Upper lobe of left lung (tissue), 6 donors: ENCODE data around the gene CTCFL. TPM values are rescaled to one million over a fixed set of nuclear protein-coding genes. Genes with fewer than 3 reads are reported as not detected.

Experiments used
- ATAC-seq, 2 donors: fragments of 200-7000 bp; cut with Tn5 transposase; one replicate each; pipeline ENCODE4 v1.9.1; 2022; ENCODE audit warnings: mild to moderate bottlenecking in 2 of 2, moderate library complexity in 2 of 2; ENCODE audit not compliant: low FRiP score in 2 of 2
- DNase-seq, 2 donors: peaks; one replicate each; pipeline ENCODE4 v3.0.0-alpha.2; 2019 to 2020
- H3K27ac ChIP-seq, 4 donors: fragments of 200-600 bp; sonication (generic); one replicate each; pipeline ENCODE4 v1.5.1; 2016 to 2019
- H3K27me3 ChIP-seq, 4 donors: fragments of 200-600 bp; sonication (generic); one replicate each; pipeline ENCODE4 v1.5.1; 2017 to 2019
- H3K36me3 ChIP-seq, 4 donors: fragments of 200-600 bp; sonication (generic); one replicate each; pipeline ENCODE4 v1.5.1; 2016 to 2019
- H3K4me1 ChIP-seq, 4 donors: fragments of 200-600 bp; sonication (generic); one replicate each; pipeline ENCODE4 v1.5.1; 2018 to 2019
- H3K4me3 ChIP-seq, 4 donors: fragments of 200-600 bp; sonication (generic); one replicate each; pipeline ENCODE4 v1.5.1; 2017 to 2019; ENCODE audit warnings: mild to moderate bottlenecking in 2 of 4, moderate library complexity in 1 of 4
- H3K9me3 ChIP-seq, 4 donors: fragments of 200-600 bp; sonication (generic); one replicate each; pipeline ENCODE4 v1.5.1; 2018 to 2019
- EP300 ChIP-seq, 4 donors: sonication (generic); formaldehyde crosslinking; IDR thresholded peaks; one replicate each; pipeline ENCODE4 v1.5.1; 2017; ENCODE audit warnings: antibody characterized with exemption in 4 of 4, control low read depth in 2 of 4
- POLR2A ChIP-seq, 4 donors: fragments of 450-650 bp; IDR thresholded peaks; one replicate each; pipeline ENCODE4 v1.5.1; 2016 to 2017; ENCODE audit warnings: antibody characterized with exemption in 4 of 4, mild to moderate bottlenecking in 2 of 4
- POLR2AphosphoS5 ChIP-seq, 2 donors: sonication (generic); formaldehyde crosslinking; IDR thresholded peaks; one replicate each; pipeline ENCODE4 v1.5.1; 2017; ENCODE audit warnings: antibody characterized with exemption in 2 of 2
- WGBS, 2 donors: methylation state at CpG; one replicate each; pipeline ENCODE4 v1.1.5; 2017 to 2018; 5-methylcytosine and 5-hydroxymethylcytosine counted together
- total RNA-seq, 6 donors: library from RNA; depleted of rRNA in 4 of 6; stranded (reverse); fragments of >200 nt in 4 of 6; gene quantifications; one replicate each; pipeline versions ENCODE4 v1.1.0 to v1.2.1, GENCODE V29; 2016 to 2021
- TF ChIP-seq, protein P1 (sequence below), 6 experiments: fragments of 450-650 bp in 4 of 6; fragments of 200-600 bp in 2 of 6; sonication (generic) in 2 of 6; IDR thresholded peaks; one replicate each; pipeline ENCODE4 v1.5.1; 2016 to 2019; ENCODE audit warnings: antibody characterized with exemption in 6 of 6
- donor health status: DM: no; HTN: no; CAD: no; lungs with moderate emphysema.
- donor health status: DM: no; HTN: yes; CAD: no; lungs with severe emphysema.

CTCFL gene
- total RNA-seq, 6 donors from 2014 or later = 0.11 to 0.17 (median 0.14) TPM; not detected in 3

- no peaks in the 10 kb centered on the region for H3K27me3 ChIP-seq
- TF ChIP-seq POLR2A (IDR thresholded peaks at IDR 0.05) (no peak), POLR2AphosphoS5 (IDR thresholded peaks at IDR 0.05) (peak; percentile 49 to 56), EP300 (IDR thresholded peaks at IDR 0.05) (peak in 2 of 4 donors; percentile 71 to 73)
- TF ChIP-seq, protein P1, sequence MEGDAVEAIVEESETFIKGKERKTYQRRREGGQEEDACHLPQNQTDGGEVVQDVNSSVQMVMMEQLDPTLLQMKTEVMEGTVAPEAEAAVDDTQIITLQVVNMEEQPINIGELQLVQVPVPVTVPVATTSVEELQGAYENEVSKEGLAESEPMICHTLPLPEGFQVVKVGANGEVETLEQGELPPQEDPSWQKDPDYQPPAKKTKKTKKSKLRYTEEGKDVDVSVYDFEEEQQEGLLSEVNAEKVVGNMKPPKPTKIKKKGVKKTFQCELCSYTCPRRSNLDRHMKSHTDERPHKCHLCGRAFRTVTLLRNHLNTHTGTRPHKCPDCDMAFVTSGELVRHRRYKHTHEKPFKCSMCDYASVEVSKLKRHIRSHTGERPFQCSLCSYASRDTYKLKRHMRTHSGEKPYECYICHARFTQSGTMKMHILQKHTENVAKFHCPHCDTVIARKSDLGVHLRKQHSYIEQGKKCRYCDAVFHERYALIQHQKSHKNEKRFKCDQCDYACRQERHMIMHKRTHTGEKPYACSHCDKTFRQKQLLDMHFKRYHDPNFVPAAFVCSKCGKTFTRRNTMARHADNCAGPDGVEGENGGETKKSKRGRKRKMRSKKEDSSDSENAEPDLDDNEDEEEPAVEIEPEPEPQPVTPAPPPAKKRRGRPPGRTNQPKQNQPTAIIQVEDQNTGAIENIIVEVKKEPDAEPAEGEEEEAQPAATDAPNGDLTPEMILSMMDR (IDR thresholded peaks at IDR 0.05) = no peak
- ATAC-seq = no peak
- no peak overlapping the region for H3K4me3 ChIP-seq
- peaks cover 0 to 28% (median 21%) of the 10 kb centered on the region in 4 donors for H3K4me1 ChIP-seq
- no peak for DNase-seq
- peak overlapping the region; percentile 30 to 72 (median 57) for H3K27ac ChIP-seq
- WGBS, 2 donors = 42 to 43% methylated on average over 12 of the region's 12 CpGs
- H3K36me3 ChIP-seq = no peaks in the 10 kb centered on the region
- no peaks in the 10 kb centered on the region for H3K9me3 ChIP-seq
These were observed 20.1 kb upstream of the CTCFL start for GRCh38 chr20:57544838-57545564.

GRCh38 chr20:57543754-57544153 is 18.8 kb upstream of the CTCFL start:
- no peak overlapping the region for H3K4me3 ChIP-seq
- H3K4me1 ChIP-seq = peaks cover 0 to 26% (median 21%) of the 10 kb centered on the region in 4 donors
- no peaks in the 10 kb centered on the region for H3K27me3 ChIP-seq
- no peak for TF ChIP-seq POLR2AphosphoS5 (IDR thresholded peaks at IDR 0.05)
- H3K27ac ChIP-seq = no peak overlapping the region
- no peak for DNase-seq
- no peaks in the 10 kb centered on the region for H3K36me3 ChIP-seq
- 76 to 79% methylated on average over 2 of the region's 2 CpGs for WGBS, 2 donors
- no peak for ATAC-seq
- no peaks in the 10 kb centered on the region for H3K9me3 ChIP-seq

DNA sequence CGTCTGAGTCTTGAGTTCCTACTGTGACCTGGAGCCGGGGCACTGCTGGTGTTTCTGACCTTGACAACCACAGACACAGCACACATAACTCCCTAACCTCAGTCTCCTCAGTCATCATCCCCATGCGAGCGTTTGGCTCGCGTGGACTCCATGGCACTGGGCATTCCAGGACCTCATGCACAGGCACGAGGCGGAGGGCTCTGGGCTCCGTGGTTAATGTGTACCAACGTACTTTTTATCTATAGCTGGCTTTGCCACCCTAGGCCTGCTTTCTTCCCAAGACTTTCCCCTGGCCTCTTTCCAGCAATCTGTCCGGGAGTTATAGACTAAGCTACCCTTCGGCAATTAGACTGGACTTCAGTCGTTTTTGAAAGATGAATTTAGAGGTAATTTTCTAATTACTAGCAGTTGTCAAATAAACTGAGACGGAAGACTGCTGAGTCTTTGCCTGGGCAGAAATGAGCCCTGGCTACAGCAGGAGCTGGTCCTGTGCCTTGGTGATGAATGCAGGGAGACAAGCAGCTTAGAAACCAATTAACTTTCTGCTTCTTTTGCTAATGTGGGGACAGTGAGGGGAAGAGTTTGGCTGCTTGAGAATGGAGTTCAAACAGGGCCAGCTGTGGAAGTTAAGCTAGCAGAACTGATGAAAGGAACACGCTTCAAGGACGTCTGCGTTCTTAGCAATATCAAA is 16.1 kb upstream of the CTCFL start:
- DNase-seq (no peak), ATAC-seq (no peak)
- Histone ChIP-seq H3K4me1 (peaks cover 0 to 9% (median 8%) of the 10 kb centered on the region in 4 donors), H3K4me3 (no peak overlapping the region), H3K27me3 (no peaks in the 10 kb centered on the region), H3K9me3 (no peaks in the 10 kb centered on the region), H3K27ac (no peak overlapping the region), H3K36me3 (no peaks in the 10 kb centered on the region)
- TF ChIP-seq POLR2A (IDR thresholded peaks at IDR 0.05) (no peak), POLR2AphosphoS5 (IDR thresholded peaks at IDR 0.05) (no peak), EP300 (IDR thresholded peaks at IDR 0.05) (no peak)
- TF ChIP-seq, protein P1 (IDR thresholded peaks at IDR 0.05) = no peak
- WGBS, 2 donors = 67 to 81% methylated on average over 17 of the region's 17 CpGs

- H3K27ac ChIP-seq = no peak overlapping the region
- DNase-seq (no peak), ATAC-seq (no peak)
- TF ChIP-seq EP300 (IDR thresholded peaks at IDR 0.05) (no peak), POLR2A (IDR thresholded peaks at IDR 0.05) (no peak), POLR2AphosphoS5 (IDR thresholded peaks at IDR 0.05) (no peak)
- TF ChIP-seq, protein P1 (IDR thresholded peaks at IDR 0.05) = no peak
- H3K36me3 ChIP-seq = no peaks in the 10 kb centered on the region
- peaks cover 0 to 6% (median 0%) of the 10 kb centered on the region in 4 donors for H3K4me1 ChIP-seq
- H3K27me3 ChIP-seq = no peaks in the 10 kb centered on the region
- 87 to 91% methylated on average over 12 of the region's 12 CpGs for WGBS, 2 donors
- H3K9me3 ChIP-seq = no peaks in the 10 kb centered on the region
- no peak overlapping the region for H3K4me3 ChIP-seq
These were observed 14.9 kb upstream of the CTCFL start for GRCh38 chr20:57539889-57540288.

- Histone ChIP-seq H3K27ac (no peak overlapping the region), H3K4me1 (no peaks in the 10 kb centered on the region), H3K27me3 (no peaks in the 10 kb centered on the region), H3K4me3 (no peak overlapping the region), H3K36me3 (no peaks in the 10 kb centered on the region), H3K9me3 (no peaks in the 10 kb centered on the region)
- TF ChIP-seq POLR2AphosphoS5 (IDR thresholded peaks at IDR 0.05) (no peak), POLR2A (IDR thresholded peaks at IDR 0.05) (no peak), EP300 (IDR thresholded peaks at IDR 0.05) (no peak)
- TF ChIP-seq, protein P1 (IDR thresholded peaks at IDR 0.05) = no peak
- WGBS, 2 donors = 85 to 94% methylated on average over 2 of the region's 2 CpGs
- no peak for ATAC-seq
- no peak for DNase-seq
These were observed 12.9 kb upstream of the CTCFL start for GRCh38 chr20:57537822-57538221.
